ENCODE results near the gene VDAC1. TPM values are rescaled to one million over a fixed set of nuclear protein-coding genes. Genes with fewer than 3 reads are reported as not detected.

VDAC1 gene
- total and polyA plus RNA-seq, 2 donors: 94.3 to 136 TPM

DNA sequence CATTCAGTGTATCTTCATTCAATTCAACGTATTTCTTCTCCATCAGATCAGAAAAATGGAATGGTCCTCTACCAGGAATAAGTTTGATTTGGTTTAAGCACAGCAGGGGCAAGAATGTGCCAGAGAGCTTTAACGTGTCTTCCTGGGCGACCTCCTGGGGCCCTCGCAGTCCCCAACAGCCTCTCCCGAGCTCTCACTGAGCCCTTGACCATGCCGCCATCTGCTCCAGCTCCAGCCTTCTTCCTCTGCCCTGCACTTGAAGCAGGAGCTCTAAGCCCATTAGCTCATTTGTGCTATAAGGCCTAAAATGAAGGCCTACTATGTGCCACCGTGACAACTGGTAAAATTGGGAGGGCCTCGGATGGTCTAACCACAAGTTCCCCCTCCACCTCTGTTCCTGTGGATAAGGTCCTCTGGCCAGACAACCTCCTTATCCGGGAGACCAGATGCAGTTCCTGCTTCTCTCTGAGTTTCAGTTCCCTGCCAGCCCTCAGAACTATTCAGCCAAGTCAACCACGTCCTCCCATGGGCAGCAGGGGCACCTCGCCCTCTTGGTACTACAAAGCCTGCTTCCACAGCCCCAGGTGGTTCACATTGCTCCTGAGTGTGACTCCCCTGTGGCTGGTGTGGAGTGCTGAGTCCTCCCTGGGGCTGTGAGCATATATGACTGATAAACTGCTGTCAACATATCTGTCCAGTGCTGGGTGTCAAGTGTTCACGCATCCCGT, 72.2 kb downstream of the VDAC1 start:
- 81% methylated on average over 13 of the region's 13 CpGs for WGBS
- Histone ChIP-seq H3K4me1 (ENCODE audit: insufficient read depth) (no peaks in the 10 kb centered on the region), H3K4me3 (ENCODE audit: low read depth, low read length) (no peak overlapping the region), H3K27ac (ENCODE audit: low read depth) (no peak overlapping the region), H3K36me3 (ENCODE audit: insufficient read depth) (no peaks in the 10 kb centered on the region)
- no peak for DNase-seq (ENCODE audit: extremely low spot score)

DNA sequence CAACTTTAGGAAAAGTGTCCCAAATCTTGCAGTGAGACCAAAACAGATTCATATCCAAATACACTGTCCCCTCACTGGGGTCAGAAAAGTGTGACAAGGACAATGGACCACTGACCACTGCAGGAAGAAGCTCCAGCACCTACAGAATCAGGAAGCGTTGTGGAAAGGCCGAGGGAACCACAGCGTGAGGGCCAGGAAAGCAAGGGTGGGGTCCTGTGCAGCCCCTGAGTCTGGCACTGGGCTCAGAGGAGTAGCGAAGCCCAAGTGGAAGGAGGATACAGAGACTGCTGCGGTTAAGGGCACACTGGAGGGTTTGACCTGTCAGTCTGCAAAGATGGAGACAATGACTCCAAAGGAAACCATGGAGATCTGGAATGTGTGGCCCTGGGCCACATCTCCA, 73.2 kb downstream of the VDAC1 start:
- Histone ChIP-seq H3K36me3 (ENCODE audit: insufficient read depth) (no peaks in the 10 kb centered on the region), H3K27ac (ENCODE audit: low read depth) (no peak overlapping the region), H3K4me3 (ENCODE audit: low read depth, low read length) (no peak overlapping the region), H3K4me1 (ENCODE audit: insufficient read depth) (no peaks in the 10 kb centered on the region)
- WGBS: 95% methylated on average over 5 of the region's 5 CpGs
- DNase-seq (ENCODE audit: extremely low spot score): no peak

DNA sequence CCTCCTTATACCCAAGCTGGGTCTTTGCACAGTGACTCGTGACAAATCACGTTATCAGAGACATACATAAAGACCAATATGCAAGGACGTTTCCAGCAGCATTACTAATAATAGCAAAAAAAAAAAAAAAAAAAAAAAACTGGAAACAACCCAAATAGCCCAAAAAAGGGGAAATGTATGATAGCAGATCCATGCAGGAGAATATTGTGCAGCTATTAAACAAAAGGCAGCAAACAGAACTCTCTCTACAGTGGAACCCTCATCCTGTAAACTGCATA, 74.0 kb downstream of the VDAC1 start:
- WGBS: 57% methylated on average over 3 of the region's 3 CpGs
- DNase-seq (ENCODE audit: extremely low spot score): no peak
- no peaks in the 10 kb centered on the region for H3K4me1 ChIP-seq (ENCODE audit: insufficient read depth)
- H3K4me3 ChIP-seq (ENCODE audit: low read depth, low read length): no peak overlapping the region
- H3K36me3 ChIP-seq (ENCODE audit: insufficient read depth): no peaks in the 10 kb centered on the region
- H3K27ac ChIP-seq (ENCODE audit: low read depth): no peak overlapping the region

- Histone ChIP-seq H3K27ac (ENCODE audit: low read depth) (no peak overlapping the region), H3K4me3 (ENCODE audit: low read depth, low read length) (no peak overlapping the region), H3K4me1 (ENCODE audit: insufficient read depth) (no peaks in the 10 kb centered on the region), H3K36me3 (ENCODE audit: insufficient read depth) (no peaks in the 10 kb centered on the region)
- no peak for DNase-seq (ENCODE audit: extremely low spot score)
- WGBS: 72% methylated on average over 16 of the region's 16 CpGs
Observed at GRCh38 chr5:133930061-133930812, 74.5 kb downstream of the VDAC1 start.

GRCh38 chr5:133928587-133929393, 76.0 kb downstream of the VDAC1 start:
- H3K36me3 ChIP-seq (ENCODE audit: insufficient read depth): no peaks in the 10 kb centered on the region
- no peaks in the 10 kb centered on the region for H3K4me1 ChIP-seq (ENCODE audit: insufficient read depth)
- WGBS: 87% methylated on average over 9 of the region's 9 CpGs
- no peak overlapping the region for H3K4me3 ChIP-seq (ENCODE audit: low read depth, low read length)
- H3K27ac ChIP-seq (ENCODE audit: low read depth): no peak overlapping the region
- no peak for DNase-seq (ENCODE audit: extremely low spot score)

- no peak for DNase-seq (ENCODE audit: extremely low spot score)
- no peaks in the 10 kb centered on the region for H3K36me3 ChIP-seq (ENCODE audit: insufficient read depth)
- H3K4me3 ChIP-seq (ENCODE audit: low read depth, low read length): no peak overlapping the region
- no peak overlapping the region for H3K27ac ChIP-seq (ENCODE audit: low read depth)
- no peaks in the 10 kb centered on the region for H3K4me1 ChIP-seq (ENCODE audit: insufficient read depth)
- 75% methylated on average over 13 of the region's 13 CpGs for WGBS
Observed at GRCh38 chr5:133927300-133928180, 77.2 kb downstream of the VDAC1 start.

- Histone ChIP-seq H3K36me3 (ENCODE audit: insufficient read depth) (no peaks in the 10 kb centered on the region), H3K27ac (ENCODE audit: low read depth) (no peak overlapping the region), H3K4me1 (ENCODE audit: insufficient read depth) (no peaks in the 10 kb centered on the region), H3K4me3 (ENCODE audit: low read depth, low read length) (no peak overlapping the region)
- 69% methylated on average over 17 of the region's 17 CpGs for WGBS
- no peak for DNase-seq (ENCODE audit: extremely low spot score)
Observed at GRCh38 chr5:133926489-133927299, 78.1 kb downstream of the VDAC1 start.

- no peak for DNase-seq (ENCODE audit: extremely low spot score)
- 95% methylated on average over 12 of the region's 12 CpGs for WGBS
- H3K27ac ChIP-seq (ENCODE audit: low read depth): no peak overlapping the region
- H3K36me3 ChIP-seq (ENCODE audit: insufficient read depth): no peaks in the 10 kb centered on the region
- H3K4me3 ChIP-seq (ENCODE audit: low read depth, low read length): no peak overlapping the region
- no peaks in the 10 kb centered on the region for H3K4me1 ChIP-seq (ENCODE audit: insufficient read depth)
Observed at GRCh38 chr5:133925866-133926488, 78.8 kb downstream of the VDAC1 start.

DNA sequence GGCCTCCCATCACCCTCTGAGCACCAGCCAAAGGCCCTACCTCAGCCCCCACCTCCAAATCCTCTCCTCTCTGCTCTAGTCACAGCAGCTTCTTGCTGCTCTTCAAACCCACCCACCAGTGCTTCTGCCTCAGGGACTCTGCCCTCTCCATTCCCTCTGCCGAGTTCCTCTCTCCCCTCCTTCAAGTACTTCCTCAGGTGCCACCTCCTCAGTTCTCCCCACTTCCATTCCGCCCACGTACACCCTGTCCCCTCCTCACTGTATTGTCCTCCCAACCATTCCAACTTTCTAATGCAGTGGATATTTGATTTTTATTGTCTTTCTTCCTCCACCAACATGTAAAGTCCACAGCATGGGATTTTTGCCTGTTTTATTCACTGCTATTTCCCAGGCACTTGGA, 79.5 kb downstream of the VDAC1 start:
- Histone ChIP-seq H3K4me1 (ENCODE audit: insufficient read depth) (no peaks in the 10 kb centered on the region), H3K27ac (ENCODE audit: low read depth) (no peak overlapping the region), H3K36me3 (ENCODE audit: insufficient read depth) (no peaks in the 10 kb centered on the region), H3K4me3 (ENCODE audit: low read depth, low read length) (no peak overlapping the region)
- 86% methylated on average over 3 of the region's 3 CpGs for WGBS
- no peak for DNase-seq (ENCODE audit: extremely low spot score)

DNA sequence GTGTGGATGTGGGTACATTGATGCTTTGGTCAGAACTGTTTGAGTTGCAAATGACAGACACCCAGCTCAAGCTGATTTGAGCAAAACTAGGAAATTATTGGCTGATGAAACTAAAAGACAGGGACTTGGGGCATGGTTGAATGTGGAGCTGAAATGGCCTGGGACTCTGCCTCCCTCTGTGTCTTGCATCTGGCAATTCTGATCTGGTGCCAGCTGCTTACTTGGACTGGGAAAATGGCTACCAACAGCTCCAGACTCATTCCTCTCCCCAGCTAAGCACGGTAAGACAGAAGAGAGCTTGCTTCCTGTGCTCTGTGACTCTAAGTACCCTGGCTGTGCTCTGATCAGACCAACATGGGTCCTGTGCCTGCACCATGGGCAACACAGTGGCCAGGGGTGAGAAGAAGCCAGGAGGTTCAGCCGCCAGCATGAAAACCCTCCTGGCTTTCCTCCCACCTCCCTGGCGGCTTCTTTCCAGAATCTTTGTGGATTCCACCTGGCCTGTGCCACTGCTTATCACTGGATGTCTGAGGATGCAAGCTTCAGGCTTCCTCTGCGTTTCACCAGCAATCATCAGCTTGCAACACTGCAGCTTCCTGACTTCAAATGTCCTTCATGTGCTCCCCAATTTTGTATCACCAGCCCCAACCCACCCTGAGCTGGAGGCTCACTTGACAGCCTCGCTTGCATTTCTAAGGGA, 80.4 kb downstream of the VDAC1 start:
- no peak overlapping the region for H3K4me3 ChIP-seq (ENCODE audit: low read depth, low read length)
- 39% methylated on average over 5 of the region's 5 CpGs for WGBS
- H3K4me1 ChIP-seq (ENCODE audit: insufficient read depth): no peaks in the 10 kb centered on the region
- H3K36me3 ChIP-seq (ENCODE audit: insufficient read depth): no peaks in the 10 kb centered on the region
- DNase-seq (ENCODE audit: extremely low spot score): no peak
- H3K27ac ChIP-seq (ENCODE audit: low read depth): no peak overlapping the region

GRCh38 chr5:133921979-133922378, 82.8 kb downstream of the VDAC1 start:
- no peak for DNase-seq (ENCODE audit: extremely low spot score)
- Histone ChIP-seq H3K27ac (ENCODE audit: low read depth) (no peak overlapping the region), H3K4me3 (ENCODE audit: low read depth, low read length) (no peak overlapping the region), H3K36me3 (ENCODE audit: insufficient read depth) (no peaks in the 10 kb centered on the region), H3K4me1 (ENCODE audit: insufficient read depth) (no peaks in the 10 kb centered on the region)
- 54% methylated on average over 5 of the region's 5 CpGs for WGBS

Measured in urinary bladder (tissue), 4 donors.